Measurements from ENCODE around the gene USH2A.

USH2A gene

DNA sequence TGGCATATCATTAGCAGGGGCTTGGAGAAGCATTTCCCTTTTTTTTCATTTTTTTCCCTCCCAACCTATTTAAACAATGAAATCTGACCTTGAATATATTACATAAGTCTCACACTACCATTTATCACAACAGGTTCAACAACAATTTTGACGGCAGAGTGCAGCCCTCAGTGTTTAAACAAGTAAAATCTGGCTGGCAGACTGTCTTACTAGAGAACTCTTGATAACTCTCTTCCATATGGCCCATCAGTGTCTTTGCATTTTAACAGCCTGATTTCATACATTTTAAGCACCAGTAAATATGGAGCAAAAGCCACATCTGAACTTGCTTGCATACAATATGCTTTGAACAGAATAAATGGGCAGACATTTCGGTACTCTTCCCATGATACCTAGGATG is 643.1 kb downstream of the USH2A start:
- no peak for DNase-seq (ENCODE audit: low read depth)

DNA sequence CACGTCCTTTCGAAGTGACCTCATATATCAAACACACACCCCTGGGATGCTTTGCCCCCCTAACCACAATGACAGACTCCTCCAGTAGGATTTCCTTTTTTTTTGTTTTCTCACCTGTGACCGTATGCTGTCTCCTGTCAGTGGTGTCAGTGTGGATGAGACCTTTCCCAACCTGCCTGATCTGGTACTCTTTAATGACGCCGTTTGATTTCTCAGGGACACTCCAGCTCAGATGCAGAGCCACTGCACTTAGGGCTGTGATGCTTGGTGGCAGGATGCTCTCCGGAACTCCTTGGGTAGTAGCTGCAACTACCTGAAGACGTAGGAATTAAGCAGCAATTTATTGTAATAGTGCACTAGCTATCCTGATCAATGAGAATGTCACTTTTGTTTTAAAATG is 643.5 kb downstream of the USH2A start:
- no peak for DNase-seq (ENCODE audit: low read depth)

DNA sequence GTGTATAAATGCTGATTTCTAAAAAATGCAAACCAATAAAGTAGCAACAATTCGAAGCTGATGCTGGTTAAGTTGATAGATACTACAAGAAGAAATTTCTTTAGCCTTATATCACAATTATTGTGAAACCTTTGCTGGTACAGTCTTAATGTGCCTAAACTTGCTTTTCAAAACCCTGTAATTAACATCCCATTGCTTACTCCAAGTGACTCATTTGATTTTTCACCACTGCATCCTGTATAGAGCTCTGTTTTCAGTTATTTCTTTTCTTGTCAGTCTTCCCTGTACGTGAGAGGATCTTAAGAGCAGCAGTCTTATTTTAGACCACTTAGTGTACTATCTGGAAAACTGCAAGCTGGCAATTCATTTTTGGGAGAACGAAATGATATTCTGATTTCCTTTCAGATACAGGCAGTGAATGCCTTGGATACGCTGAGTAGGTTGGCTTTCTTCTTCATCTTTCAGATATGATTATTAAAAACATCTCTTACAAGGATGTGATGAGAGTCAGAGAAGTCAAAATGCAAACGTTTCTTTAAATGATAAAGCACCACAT is 645.8 kb downstream of the USH2A start:
- DNase-seq (ENCODE audit: low read depth), result no peak

- DNase-seq (ENCODE audit: low read depth), result no peak
Observed at GRCh38 chr1:215776336-215776735, 646.9 kb downstream of the USH2A start.

DNA sequence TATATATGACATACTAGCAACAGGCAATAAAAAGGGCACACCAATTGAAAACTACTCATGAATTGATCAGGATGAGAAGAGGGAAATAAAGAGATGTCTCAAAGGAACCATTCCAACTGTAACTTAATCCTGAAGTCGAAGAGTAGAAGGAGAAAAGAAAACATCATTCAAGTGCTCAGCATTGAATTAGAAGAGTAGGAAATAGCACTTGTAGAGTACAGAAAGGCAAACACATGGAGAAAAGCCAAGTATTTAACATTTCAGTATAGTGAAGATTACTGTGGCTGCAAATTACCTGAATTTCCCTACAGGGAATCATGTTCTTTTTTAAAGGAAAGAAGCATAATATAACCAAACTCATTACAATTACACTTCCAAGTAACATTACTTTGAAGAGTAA is 651.1 kb downstream of the USH2A start:
- no peak for DNase-seq (ENCODE audit: low read depth)

DNA sequence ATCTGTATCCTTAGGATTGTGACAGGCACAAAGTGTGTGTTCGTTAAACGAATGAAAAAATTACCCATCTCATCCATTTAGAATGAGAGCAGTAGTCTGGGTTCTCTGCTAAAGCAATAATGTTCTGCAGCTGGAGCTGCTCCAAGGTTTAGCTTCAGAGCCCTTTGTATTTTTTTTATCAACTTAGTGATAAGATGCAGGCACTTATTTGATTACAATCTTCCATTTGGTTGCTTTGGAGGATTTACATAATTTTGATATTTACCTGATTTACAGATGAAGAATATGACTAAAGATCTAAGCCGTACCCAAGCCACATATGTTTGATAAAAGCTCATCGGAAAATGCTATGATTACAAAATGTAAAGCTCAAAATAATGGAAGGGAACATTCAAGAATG is 654.9 kb downstream of the USH2A start:
- no peak for DNase-seq (ENCODE audit: low read depth)

DNA sequence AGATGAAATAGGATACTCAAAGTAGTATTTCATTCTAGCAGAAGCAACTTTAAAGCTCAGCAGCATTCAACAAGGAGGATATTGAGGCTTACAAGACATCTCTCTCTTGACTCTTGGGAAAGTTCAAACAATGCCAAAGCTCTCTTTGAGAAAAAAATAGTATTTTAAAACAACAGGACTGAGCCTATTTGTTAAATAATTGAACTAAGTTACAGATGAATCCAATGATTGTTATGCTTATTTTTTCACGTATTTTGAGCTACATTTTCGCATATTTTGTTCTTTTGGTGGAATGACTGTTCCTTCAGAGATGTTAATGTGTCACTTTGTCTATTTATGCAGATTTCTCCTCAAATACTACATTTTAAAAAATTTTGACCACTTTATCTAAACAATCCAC is 655.5 kb downstream of the USH2A start:
- DNase-seq (ENCODE audit: low read depth), result no peak

GRCh38 chr1:215766521-215766920 is 656.7 kb downstream of the USH2A start:
- no peak for DNase-seq (ENCODE audit: low read depth)

DNA sequence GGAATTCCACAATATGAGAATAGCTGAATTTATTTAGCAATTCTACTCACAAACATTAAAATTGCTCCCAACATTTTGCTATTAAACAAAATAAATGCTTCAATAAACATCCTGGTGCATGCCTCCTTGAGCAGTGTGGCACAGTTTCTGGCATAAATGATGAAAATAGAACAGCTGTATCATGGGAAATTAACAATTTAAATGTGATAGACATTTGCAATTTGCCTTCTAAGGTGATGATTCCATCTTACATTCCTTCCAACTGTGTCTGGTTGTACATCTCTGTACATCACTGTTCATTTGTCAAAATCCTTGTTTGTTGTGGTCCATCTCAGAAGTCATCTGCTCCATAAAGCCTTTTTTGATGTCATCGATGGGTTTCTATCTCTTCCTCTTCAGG is 657.4 kb downstream of the USH2A start:
- DNase-seq (ENCODE audit: low read depth), result no peak

GRCh38 chr1:215761446-215761845 is 661.8 kb downstream of the USH2A start:
- DNase-seq (ENCODE audit: low read depth), result no peak

- no peak for DNase-seq (ENCODE audit: low read depth)
Observed at GRCh38 chr1:215754112-215754511, 669.1 kb downstream of the USH2A start.

DNA sequence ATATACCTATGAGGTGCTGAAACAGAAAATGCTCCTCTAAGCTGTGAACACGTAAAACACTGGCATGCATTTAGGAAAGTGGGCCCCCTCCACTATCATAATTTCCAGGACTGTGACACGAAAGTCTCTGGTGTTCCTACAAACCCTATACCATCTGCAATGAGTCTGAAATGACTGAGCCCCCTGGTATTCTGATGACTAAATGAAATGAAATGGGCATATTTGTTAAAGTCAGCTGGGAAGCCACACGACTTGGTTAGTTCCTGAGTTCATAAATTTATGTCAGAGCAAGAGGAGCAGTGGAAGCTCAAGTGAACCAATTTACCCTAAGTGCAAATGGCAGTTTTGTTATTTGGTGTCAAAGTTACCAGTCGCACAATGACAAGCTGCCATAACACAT is 673.8 kb downstream of the USH2A start:
- peak; percentile 49 for DNase-seq (ENCODE audit: low read depth)

- DNase-seq (ENCODE audit: low read depth), result no peak
Observed at GRCh38 chr1:215748431-215748830, 674.8 kb downstream of the USH2A start.

GRCh38 chr1:215744419-215744818 is 678.8 kb downstream of the USH2A start:
- DNase-seq (ENCODE audit: low read depth), result peak; percentile 6

GRCh38 chr1:215739025-215739424 is 684.2 kb downstream of the USH2A start:
- DNase-seq (ENCODE audit: low read depth), result no peak

GRCh38 chr1:215731699-215732098 is 691.5 kb downstream of the USH2A start:
- DNase-seq (ENCODE audit: low read depth), result no peak

DNA sequence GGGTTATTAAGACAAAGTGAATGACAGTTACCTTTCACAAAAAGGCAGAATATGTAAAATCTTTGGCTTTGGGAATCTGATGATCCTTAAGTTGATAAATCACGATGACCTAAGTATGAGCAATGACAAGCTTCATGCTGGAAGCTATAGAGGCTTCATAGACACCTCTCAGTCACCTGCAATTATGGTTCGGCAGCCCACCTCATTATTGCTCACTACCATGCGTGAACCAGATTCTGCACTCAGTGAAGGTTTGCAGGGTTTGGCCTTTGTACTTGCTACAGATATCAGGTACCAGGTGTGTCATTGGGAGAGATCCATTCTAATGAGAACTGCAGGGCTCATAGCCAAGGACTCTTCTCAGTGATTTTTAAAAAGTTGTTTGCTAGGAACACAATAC is 692.6 kb downstream of the USH2A start:
- no peak for DNase-seq (ENCODE audit: low read depth)

DNA sequence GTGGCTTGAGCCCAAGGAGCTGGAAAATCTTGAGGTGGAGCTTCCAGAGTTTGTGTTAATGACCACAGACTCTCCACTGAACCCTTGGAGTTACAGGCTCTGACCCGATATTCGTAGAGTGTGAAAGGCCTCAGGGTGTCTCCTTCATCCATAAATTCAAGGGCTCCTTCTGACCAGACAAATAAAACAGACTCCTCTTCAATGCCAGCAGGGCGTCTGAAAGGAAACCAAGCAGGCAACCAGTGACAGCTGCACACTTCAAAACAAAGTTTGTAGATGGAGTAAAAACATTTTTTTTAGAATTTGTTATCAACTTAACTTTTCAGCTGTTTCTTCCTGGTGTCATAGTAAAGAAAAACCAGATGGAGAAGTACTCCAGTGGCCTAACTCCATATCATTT is 695.1 kb downstream of the USH2A start:
- DNase-seq (ENCODE audit: low read depth), result no peak

- DNase-seq (ENCODE audit: low read depth), result no peak
Observed at GRCh38 chr1:215720126-215720525, 703.1 kb downstream of the USH2A start.

GRCh38 chr1:215719552-215719951 is 703.7 kb downstream of the USH2A start:
- no peak for DNase-seq (ENCODE audit: low read depth)

DNA sequence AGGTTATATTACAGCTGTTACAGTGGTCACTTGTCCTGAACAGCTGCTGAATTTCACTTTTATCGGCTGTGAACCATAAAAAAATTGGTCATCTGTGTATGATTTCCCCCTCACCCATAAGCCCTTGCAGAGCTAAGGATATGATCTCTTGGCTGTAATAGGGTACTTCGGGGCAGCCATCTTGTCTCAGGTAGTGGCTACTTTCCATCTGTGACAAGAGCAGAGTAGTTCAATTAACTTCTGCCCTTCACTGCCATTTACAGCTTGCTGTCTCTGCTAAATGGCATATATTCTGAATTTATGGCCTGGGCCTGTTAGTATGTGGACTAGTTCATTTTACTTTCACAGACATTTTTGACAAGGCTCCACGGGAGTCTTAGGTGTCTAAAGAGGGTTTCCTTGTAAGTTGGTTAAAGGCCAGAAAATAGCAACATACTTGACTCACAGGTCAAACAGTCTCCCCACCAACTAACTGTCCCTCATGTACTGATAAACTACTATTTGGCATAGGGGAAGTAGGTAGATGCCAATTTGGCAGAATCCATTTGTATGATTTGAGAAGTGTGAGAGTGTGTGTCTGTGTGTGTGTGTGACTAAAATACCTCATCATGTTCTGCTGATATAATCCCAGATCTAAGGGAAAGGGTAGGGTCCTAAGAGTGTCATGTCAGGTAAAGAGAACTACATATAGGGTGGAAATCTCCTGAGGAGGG is 704.5 kb downstream of the USH2A start:
- DNase-seq (ENCODE audit: low read depth), result no peak

- DNase-seq (ENCODE audit: low read depth), result no peak
Observed at GRCh38 chr1:215717677-215718426, 705.4 kb downstream of the USH2A start.

- no peak for DNase-seq (ENCODE audit: low read depth)
Observed at GRCh38 chr1:215710899-215711225, 712.4 kb downstream of the USH2A start.
